ENCODE measurements around the gene TMEM181.
"Not testable (repeated sequence)": the region's sequence is repeated elsewhere in the genome, so short reads cannot be mapped to it uniquely, and the experiment has no call there.

TMEM181 gene

GRCh38 chr6:158597565-158597964 is 37.7 kb downstream of the TMEM181 start:
- no peak for DNase-seq

GRCh38 chr6:158599635-158600034 is 39.7 kb downstream of the TMEM181 start:
- DNase-seq: no peak

GRCh38 chr6:158603261-158604047 is 43.6 kb downstream of the TMEM181 start:
- no peak for DNase-seq

- no peak for DNase-seq
Observed at GRCh38 chr6:158604048-158604406, 44.1 kb downstream of the TMEM181 start.

GRCh38 chr6:158605266-158605878 is 45.5 kb downstream of the TMEM181 start:
- DNase-seq: peak; percentile 22

GRCh38 chr6:158606011-158606410 is 46.1 kb downstream of the TMEM181 start:
- DNase-seq: not testable (repeated sequence)

GRCh38 chr6:158606935-158607334 is 47.0 kb downstream of the TMEM181 start:
- no peak for DNase-seq

GRCh38 chr6:158607411-158608170 is 47.7 kb downstream of the TMEM181 start:
- no peak for DNase-seq

GRCh38 chr6:158608221-158608620 is 48.3 kb downstream of the TMEM181 start:
- no peak for DNase-seq

GRCh38 chr6:158609455-158610155 is 49.7 kb downstream of the TMEM181 start:
- DNase-seq: no peak

- no peak for DNase-seq
Observed at GRCh38 chr6:158610319-158610968, 50.6 kb downstream of the TMEM181 start.

- DNase-seq: no peak
Observed at GRCh38 chr6:158611039-158611438, 51.1 kb downstream of the TMEM181 start.

GRCh38 chr6:158611541-158612370 is 51.9 kb downstream of the TMEM181 start:
- no peak for DNase-seq

GRCh38 chr6:158614606-158615005 is 54.7 kb downstream of the TMEM181 start:
- DNase-seq: not testable (repeated sequence)

GRCh38 chr6:158618289-158618688 is 58.4 kb downstream of the TMEM181 start:
- not testable (repeated sequence) for DNase-seq

GRCh38 chr6:158619922-158620801 is 60.3 kb downstream of the TMEM181 start:
- DNase-seq: no peak

GRCh38 chr6:158620963-158621693 is 61.2 kb downstream of the TMEM181 start:
- no peak for DNase-seq

- no peak for DNase-seq
Observed at GRCh38 chr6:158621694-158622544, 62.0 kb downstream of the TMEM181 start.
